ENCODE measurements around the gene OGDH. TPM values are rescaled to one million over a fixed set of nuclear protein-coding genes. Genes with fewer than 3 reads are reported as not detected.

The OGDH gene
- total and polyA plus RNA-seq, 4 donors, result 39.0 to 142 (median 59.9) TPM

- Histone ChIP-seq H3K27ac (ENCODE audit: low read depth in 1 of 2, low read length in 1 of 2) (peak overlapping the region in 1 of 2 donors; percentile 79), H3K9ac (ENCODE audit: insufficient read depth in 1 of 2, low read length in 2 of 2) (no peak overlapping the region), H3K4me1 (ENCODE audit: control insufficient read depth in 5 of 5, insufficient read depth in 5 of 5, low read length in 5 of 5) (peaks cover 0 to 1% (median 0%) of the 10 kb centered on the region in 5 donors), H3K27me3 (ENCODE audit: control insufficient read depth in 3 of 3, insufficient read depth in 3 of 3, low read length in 2 of 3) (no peaks in the 10 kb centered on the region), H3K9me3 (ENCODE audit: control insufficient read depth in 4 of 4, insufficient read depth in 3 of 4, low read length in 3 of 4) (peaks cover 0 to under 1% (median 0%) of the 10 kb centered on the region in 4 donors), H3K4me3 (no peak overlapping the region), H3K36me3 (ENCODE audit: control insufficient read depth in 4 of 4, insufficient read depth in 4 of 4, low read length in 4 of 4) (peaks cover 9 to 23% (median 18%) of the 10 kb centered on the region in 4 donors)
- DNase-seq, result no peak
- WGBS, 2 donors, result 84 to 88% methylated on average over 1 of the region's 1 CpG
- ATAC-seq (ENCODE audit: insufficient read depth, low FRiP score), result no peak
- no peak for TF ChIP-seq CTCF (IDR thresholded peaks at IDR 0.05; ENCODE audit: control extremely low read depth, extremely low read depth)
Observed at GRCh38 chr7:44655341-44655740, 48.9 kb downstream of the OGDH start.

GRCh38 chr7:44658979-44659378, 52.6 kb downstream of the OGDH start:
- H3K4me1 ChIP-seq (ENCODE audit: control insufficient read depth in 5 of 5, insufficient read depth in 5 of 5, low read length in 5 of 5), result no peaks in the 10 kb centered on the region
- H3K9ac ChIP-seq (ENCODE audit: insufficient read depth in 1 of 2, low read length in 2 of 2), result no peak overlapping the region
- peaks cover 13 to 24% (median 19%) of the 10 kb centered on the region in 4 donors for H3K36me3 ChIP-seq (ENCODE audit: control insufficient read depth in 4 of 4, insufficient read depth in 4 of 4, low read length in 4 of 4)
- H3K9me3 ChIP-seq (ENCODE audit: control insufficient read depth in 4 of 4, insufficient read depth in 3 of 4, low read length in 3 of 4), result peaks cover 2 to 8% (median 4%) of the 10 kb centered on the region in 4 donors
- no peaks in the 10 kb centered on the region for H3K27me3 ChIP-seq (ENCODE audit: control insufficient read depth in 3 of 3, insufficient read depth in 3 of 3, low read length in 2 of 3)
- H3K27ac ChIP-seq (ENCODE audit: low read depth in 1 of 2, low read length in 1 of 2), result no peak overlapping the region
- ATAC-seq (ENCODE audit: insufficient read depth, low FRiP score), result no peak
- 97 to 99% methylated on average over 7 of the region's 7 CpGs for WGBS, 2 donors
- no peak overlapping the region for H3K4me3 ChIP-seq
- no peak for DNase-seq
- no peak for TF ChIP-seq CTCF (IDR thresholded peaks at IDR 0.05; ENCODE audit: control extremely low read depth, extremely low read depth)

- no peak for DNase-seq
- Histone ChIP-seq H3K9me3 (ENCODE audit: control insufficient read depth in 4 of 4, insufficient read depth in 3 of 4, low read length in 3 of 4) (peaks cover 2 to 8% (median 4%) of the 10 kb centered on the region in 4 donors), H3K36me3 (ENCODE audit: control insufficient read depth in 4 of 4, insufficient read depth in 4 of 4, low read length in 4 of 4) (peaks cover 14 to 28% (median 17%) of the 10 kb centered on the region in 4 donors), H3K27me3 (ENCODE audit: control insufficient read depth in 3 of 3, insufficient read depth in 3 of 3, low read length in 2 of 3) (no peaks in the 10 kb centered on the region), H3K27ac (ENCODE audit: low read depth in 1 of 2, low read length in 1 of 2) (no peak overlapping the region), H3K4me1 (ENCODE audit: control insufficient read depth in 5 of 5, insufficient read depth in 5 of 5, low read length in 5 of 5) (no peaks in the 10 kb centered on the region), H3K4me3 (no peak overlapping the region), H3K9ac (ENCODE audit: insufficient read depth in 1 of 2, low read length in 2 of 2) (no peak overlapping the region)
- no peak for TF ChIP-seq CTCF (IDR thresholded peaks at IDR 0.05; ENCODE audit: control extremely low read depth, extremely low read depth)
- 98% methylated on average over 2 of the region's 2 CpGs for WGBS, 2 donors
- no peak for ATAC-seq (ENCODE audit: insufficient read depth, low FRiP score)
Observed at GRCh38 chr7:44661233-44661632, 54.8 kb downstream of the OGDH start.
